Measurements from ENCODE around the gene PHACTR3. TPM values are rescaled to one million over a fixed set of nuclear protein-coding genes. Genes with fewer than 3 reads are reported as not detected.

Gene PHACTR3
- total and polyA plus RNA-seq, 2 of the 8 experiments (the other 6 are each of a cell fraction or from before 2014, with no cell fraction given): 0.05 to 0.13 TPM

GRCh38 chr20:59634435-59635005 is 30.2 kb downstream of the PHACTR3 start (continued):
- TF ChIP-seq CHD7 (IDR thresholded peaks at IDR 0.05; ENCODE audit: insufficient replicate concordance, low read length) (no peak), TAF7 (optimal IDR thresholded peaks at IDR 0.05; ENCODE audit: borderline replicate concordance, low read depth, low read length) (no peak), SUZ12 (IDR thresholded peaks at IDR 0.05; ENCODE audit: low read length) (no peak), HDAC2 (IDR thresholded peaks at IDR 0.05; ENCODE audit: borderline replicate concordance in 1 of 2, low read depth in 2 of 2, low read length in 2 of 2) (no peak), SIX5 (IDR thresholded peaks at IDR 0.05; ENCODE audit: low read depth, low read length) (no peak), RAD21 (IDR thresholded peaks at IDR 0.05 in 1 of 2, conservative IDR thresholded peaks at IDR 0.05 in 1 of 2; ENCODE audit: low read depth in 2 of 2, low read length in 2 of 2) (no peak), CREB1 (IDR thresholded peaks at IDR 0.05) (no peak), JUND (IDR thresholded peaks at IDR 0.05; ENCODE audit: low read length) (no peak), POLR2AphosphoS5 (IDR thresholded peaks at IDR 0.05; ENCODE audit: low read depth, low read length) (no peak), USF2 (IDR thresholded peaks at IDR 0.05; ENCODE audit: low read length) (no peak)
